ENCODE results near the gene FAM89B.

The FAM89B gene

DNA sequence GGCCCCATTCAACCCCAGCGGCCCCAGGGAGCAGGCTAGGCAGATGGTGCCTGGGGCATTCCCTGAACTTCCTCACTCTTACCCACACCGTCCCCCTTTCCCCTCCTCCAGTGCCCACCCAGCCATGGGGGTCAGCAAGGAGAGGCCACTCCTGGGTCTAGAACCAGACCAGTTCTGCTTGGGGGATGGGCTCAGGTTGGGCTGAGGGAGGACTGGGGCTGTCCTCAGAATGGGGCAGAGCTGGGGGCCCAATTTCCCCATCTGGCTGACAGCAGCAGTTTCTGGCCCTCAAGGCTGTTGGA lies 35.1 kb upstream of the FAM89B start:
- TF ChIP-seq, protein P1, sequence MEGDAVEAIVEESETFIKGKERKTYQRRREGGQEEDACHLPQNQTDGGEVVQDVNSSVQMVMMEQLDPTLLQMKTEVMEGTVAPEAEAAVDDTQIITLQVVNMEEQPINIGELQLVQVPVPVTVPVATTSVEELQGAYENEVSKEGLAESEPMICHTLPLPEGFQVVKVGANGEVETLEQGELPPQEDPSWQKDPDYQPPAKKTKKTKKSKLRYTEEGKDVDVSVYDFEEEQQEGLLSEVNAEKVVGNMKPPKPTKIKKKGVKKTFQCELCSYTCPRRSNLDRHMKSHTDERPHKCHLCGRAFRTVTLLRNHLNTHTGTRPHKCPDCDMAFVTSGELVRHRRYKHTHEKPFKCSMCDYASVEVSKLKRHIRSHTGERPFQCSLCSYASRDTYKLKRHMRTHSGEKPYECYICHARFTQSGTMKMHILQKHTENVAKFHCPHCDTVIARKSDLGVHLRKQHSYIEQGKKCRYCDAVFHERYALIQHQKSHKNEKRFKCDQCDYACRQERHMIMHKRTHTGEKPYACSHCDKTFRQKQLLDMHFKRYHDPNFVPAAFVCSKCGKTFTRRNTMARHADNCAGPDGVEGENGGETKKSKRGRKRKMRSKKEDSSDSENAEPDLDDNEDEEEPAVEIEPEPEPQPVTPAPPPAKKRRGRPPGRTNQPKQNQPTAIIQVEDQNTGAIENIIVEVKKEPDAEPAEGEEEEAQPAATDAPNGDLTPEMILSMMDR (IDR thresholded peaks at IDR 0.05; ENCODE audit: borderline replicate concordance, insufficient read depth, low read depth, low read length) = no peak

DNA sequence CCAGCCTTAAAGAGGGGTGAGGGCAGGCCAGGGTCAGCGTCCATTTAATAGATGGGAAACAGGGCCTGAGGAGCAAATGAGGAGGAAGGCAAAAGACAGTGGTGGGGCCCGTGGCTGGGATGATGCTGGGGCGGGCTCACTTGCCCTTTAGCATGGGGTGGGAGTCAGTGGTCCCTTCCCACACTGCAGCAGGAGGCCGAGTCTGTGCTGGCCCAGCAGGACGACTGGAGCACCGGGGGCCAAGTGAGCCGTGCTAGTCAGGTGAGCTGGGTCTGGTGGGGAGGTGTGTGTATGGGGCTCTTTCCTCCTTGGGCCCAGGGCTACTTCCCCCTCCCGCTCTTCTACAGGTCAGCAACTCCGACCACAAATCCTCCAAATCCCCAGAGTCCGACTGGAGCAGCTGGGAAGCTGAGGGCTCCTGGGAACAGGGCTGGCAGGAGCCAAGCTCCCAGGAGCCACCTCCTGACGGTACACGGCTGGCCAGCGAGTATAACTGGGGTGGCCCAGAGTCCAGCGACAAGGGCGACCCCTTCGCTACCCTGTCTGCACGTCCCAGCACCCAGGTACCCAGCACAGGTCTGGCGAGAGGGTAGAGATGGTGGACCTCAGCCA lies 34.6 kb upstream of the FAM89B start:
- TF ChIP-seq, protein P1 (IDR thresholded peaks at IDR 0.05; ENCODE audit: borderline replicate concordance, insufficient read depth, low read depth, low read length) = no peak
- no peak overlapping the region for H3K4me3 ChIP-seq (ENCODE audit: low read depth, low read length)

More for the DNA sequence above, 35.1 kb upstream of the FAM89B start:
- H3K4me3 ChIP-seq (ENCODE audit: low read depth, low read length) = no peak overlapping the region

DNA sequence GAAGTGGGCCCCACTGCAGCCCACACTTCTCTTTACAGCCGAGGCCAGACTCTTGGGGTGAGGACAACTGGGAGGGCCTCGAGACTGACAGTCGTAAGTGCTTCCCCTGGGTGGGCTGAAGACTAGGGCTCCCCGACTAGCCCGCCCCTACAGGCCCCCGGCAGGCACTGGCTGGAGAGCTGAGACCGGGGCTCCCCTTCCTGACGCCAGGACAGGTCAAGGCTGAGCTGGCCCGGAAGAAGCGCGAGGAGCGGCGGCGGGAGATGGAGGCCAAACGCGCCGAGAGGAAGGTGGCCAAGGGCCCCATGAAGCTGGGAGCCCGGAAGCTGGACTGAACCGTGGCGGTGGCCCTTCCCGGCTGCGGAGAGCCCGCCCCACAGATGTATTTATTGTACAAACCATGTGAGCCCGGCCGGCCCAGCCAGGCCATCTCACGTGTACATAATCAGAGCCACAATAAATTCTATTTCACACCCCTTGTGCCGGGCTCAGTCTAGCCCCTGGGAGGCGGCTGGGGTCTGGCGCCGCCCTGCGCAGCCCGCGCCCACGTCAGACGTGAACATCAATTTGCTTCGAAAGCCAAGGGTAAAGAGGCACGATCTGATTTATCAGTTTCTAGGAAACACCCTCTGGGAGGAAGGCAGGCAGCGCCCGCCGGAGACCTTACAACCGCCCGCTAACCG lies 34.0 kb upstream of the FAM89B start:
- TF ChIP-seq, protein P1 (IDR thresholded peaks at IDR 0.05; ENCODE audit: borderline replicate concordance, insufficient read depth, low read depth, low read length) = no peak
- no peak overlapping the region for H3K4me3 ChIP-seq (ENCODE audit: low read depth, low read length)

DNA sequence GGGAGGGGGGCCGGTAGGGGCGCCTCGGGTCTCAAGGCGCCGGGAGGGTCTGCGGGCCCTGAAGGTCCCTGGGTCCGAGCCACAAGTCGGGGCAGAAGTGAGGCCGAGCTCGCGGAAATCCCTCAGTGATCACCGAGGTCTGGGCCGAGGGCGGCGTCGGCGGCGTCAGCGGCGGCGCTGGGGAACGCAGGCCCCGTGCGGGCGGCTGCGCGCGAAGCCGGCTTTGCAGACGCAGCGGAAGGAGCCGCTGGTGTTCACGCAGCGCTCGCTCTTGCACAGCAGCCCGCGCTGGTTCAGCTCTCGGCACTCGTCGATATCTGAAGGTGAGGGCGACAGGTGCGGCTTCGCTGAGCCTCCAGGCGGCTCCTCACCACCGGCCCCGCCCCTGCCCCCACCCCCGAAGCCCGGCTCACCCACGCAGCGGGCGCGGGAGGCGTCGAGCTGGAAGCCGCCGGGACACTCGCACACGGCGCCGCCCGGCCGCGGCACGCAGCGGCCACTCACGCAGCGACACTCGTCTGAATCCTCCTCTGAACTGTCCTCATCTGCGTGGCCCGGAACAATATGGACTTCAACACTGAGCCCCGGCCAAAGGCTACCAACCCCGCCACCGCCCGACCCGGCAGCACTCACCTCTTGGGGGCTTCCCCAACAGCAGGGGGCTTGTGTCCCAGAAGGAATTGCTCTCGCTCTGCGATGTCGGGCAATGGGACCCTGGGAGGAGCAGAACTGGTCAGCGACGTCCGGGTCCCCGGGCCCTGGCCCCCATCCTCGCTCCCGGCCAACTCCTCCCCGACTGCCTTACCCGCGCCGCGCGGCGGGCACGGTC lies 33.2 kb upstream of the FAM89B start:
- TF ChIP-seq, protein P1 (IDR thresholded peaks at IDR 0.05; ENCODE audit: borderline replicate concordance, insufficient read depth, low read depth, low read length) = no peak
- H3K4me3 ChIP-seq (ENCODE audit: low read depth, low read length) = no peak overlapping the region

DNA sequence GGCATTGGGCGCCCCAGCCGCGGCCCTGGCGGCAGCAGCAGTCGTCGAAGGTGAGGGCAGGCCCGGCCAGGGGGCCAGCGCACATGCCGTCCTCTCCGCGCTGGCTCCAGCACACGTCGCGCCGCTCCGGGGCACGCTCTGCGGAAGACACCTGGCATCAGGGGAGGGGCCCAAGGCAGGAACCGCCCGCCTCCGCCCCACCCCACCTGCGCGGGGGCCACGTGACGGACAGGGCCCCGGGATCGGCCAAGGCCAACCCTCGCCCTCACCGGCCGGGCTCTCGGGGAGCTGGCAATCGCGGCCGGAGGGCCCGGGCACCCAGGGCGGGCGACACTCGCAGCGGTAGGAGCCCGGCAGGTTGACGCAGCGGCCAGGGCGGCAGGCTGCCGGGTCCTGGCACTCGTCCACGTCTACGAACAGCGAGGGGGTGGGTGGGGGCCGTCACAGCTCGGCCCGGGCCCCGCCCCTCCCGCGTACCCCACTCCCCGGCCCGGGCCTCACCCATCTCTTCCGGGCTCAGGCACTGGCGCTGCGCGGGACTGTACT lies 32.5 kb upstream of the FAM89B start:
- peak overlapping the region; percentile 82 for H3K4me3 ChIP-seq (ENCODE audit: low read depth, low read length)
- TF ChIP-seq, protein P1 (IDR thresholded peaks at IDR 0.05; ENCODE audit: borderline replicate concordance, insufficient read depth, low read depth, low read length) = no peak

DNA sequence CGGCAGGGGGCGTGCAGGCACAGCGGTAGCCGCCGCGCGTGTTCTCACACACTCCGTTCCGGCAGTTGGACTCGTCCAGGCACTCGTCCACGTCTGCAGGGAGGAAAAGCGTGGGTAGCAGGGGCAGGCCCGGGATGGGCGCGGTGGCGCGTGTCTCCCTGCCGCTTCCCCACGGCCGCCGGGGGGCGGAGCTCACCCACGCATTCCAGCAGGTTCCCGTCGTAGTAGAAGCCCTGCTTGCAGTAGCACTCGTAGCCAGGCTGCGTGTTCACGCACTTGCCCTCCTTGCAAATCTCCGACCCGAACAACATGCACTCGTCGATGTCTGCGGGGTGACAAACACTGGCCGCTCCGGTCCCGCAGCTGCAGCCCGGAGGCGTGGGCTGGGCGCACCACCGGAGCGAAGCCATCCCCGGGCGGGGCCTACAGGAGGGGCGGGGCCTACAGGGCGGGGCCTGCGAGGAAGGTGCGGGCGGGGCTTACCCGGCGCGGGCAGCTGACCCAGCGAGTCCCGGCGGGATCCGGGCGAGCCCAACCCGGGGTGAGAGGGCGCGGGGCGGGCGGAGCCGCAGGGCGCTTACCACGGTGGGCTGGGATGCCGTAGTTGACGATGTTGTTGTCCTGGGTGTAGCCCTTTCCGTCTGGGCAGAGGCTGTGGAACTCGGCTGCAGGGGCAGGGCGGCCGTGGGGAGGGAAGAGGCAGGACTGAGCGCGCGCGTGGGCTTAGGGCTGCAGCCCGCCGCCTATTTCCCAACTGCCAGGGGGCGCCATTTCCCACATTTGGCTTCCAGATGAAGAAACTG lies 31.8 kb upstream of the FAM89B start:
- peak overlapping the region; percentile 82 for H3K4me3 ChIP-seq (ENCODE audit: low read depth, low read length)
- TF ChIP-seq, protein P1 (IDR thresholded peaks at IDR 0.05; ENCODE audit: borderline replicate concordance, insufficient read depth, low read depth, low read length) = peak; percentile 80
